ENCODE results near the gene SCTR. TPM values are rescaled to one million over a fixed set of nuclear protein-coding genes. Genes with fewer than 3 reads are reported as not detected.

The SCTR gene
- total RNA-seq, 1 experiment from 2014 or later, result not detected

GRCh38 chr2:119427756-119428155 lies 96.5 kb downstream of the SCTR start:
- Mint-ChIP-seq H3K4me3 (no peak overlapping the region), H3K36me3 (0 out of 2 replicates have a peak, but pooled peaks cover under 1% of the 10 kb centered on the region), H3K9me3 (no peaks in the 10 kb centered on the region), H3K4me1 (peaks cover 47% of the 10 kb centered on the region), H3K27ac (no peak overlapping the region), H3K27me3 (ENCODE audit: low read depth) (peaks cover 30% of the 10 kb centered on the region)
- CTCF ChIA-PET, result interaction anchor here (1.3 to 1.6 kb wide), 2 partner anchors 49 to 275 kb away, joined by 3 to 6 read pairs; no protein-coding TSS in a partner anchor
- POLR2A ChIA-PET, result no interaction called here
- TF ChIP-seq CTCF (IDR thresholded peaks at IDR 0.05), result no peak
- TF ChIP-seq ZMAT4 (CRISPR knock-in tag; IDR thresholded peaks at IDR 0.05), result no peak
- no peak for DNase-seq (ENCODE audit: low spot score)
- no peak for ATAC-seq

GRCh38 chr2:119426801-119427395 lies 97.4 kb downstream of the SCTR start:
- Mint-ChIP-seq H3K27me3 (ENCODE audit: low read depth) (peaks cover 32% of the 10 kb centered on the region), H3K4me1 (peaks cover 44% of the 10 kb centered on the region), H3K27ac (no peak overlapping the region), H3K9me3 (peaks cover 7% of the 10 kb centered on the region), H3K36me3 (peaks cover 5% of the 10 kb centered on the region), H3K4me3 (no peak overlapping the region)
- no peak for DNase-seq (ENCODE audit: low spot score)
- ChIA-PET CTCF (interaction anchor here (0.7 to 1.6 kb wide), 3 partner anchors 19 to 276 kb away, joined by 3 to 6 read pairs (median 5); no protein-coding TSS in a partner anchor), POLR2A (interaction anchor here (0.6 kb wide), 1 partner anchor 1308 kb away, joined by 3 read pairs; no protein-coding TSS in a partner anchor)
- peak; percentile 69 for TF ChIP-seq PRDM15 (CRISPR knock-in tag; IDR thresholded peaks at IDR 0.05)
- TF ChIP-seq GABPB1 (CRISPR knock-in tag; IDR thresholded peaks at IDR 0.05), result peak; percentile 76
- TF ChIP-seq STAT6 (CRISPR knock-in tag; conservative IDR thresholded peaks at IDR 0.05; ENCODE audit: low read depth), result no peak
- ATAC-seq, result no peak

GRCh38 chr2:119426396-119426675 lies 97.9 kb downstream of the SCTR start:
- DNase-seq (ENCODE audit: low spot score) (no peak), ATAC-seq (no peak)
- POLR2A ChIA-PET, result no interaction called here
- Mint-ChIP-seq H3K27ac (no peak overlapping the region), H3K9me3 (peaks cover 13% of the 10 kb centered on the region), H3K27me3 (ENCODE audit: low read depth) (peaks cover 36% of the 10 kb centered on the region), H3K4me1 (peaks cover 44% of the 10 kb centered on the region), H3K36me3 (peaks cover 11% of the 10 kb centered on the region), H3K4me3 (no peak overlapping the region)
- CTCF ChIA-PET, result interaction anchor here (1.0 kb wide), 1 partner anchor 50 kb away, joined by 3 read pairs; no protein-coding TSS in a partner anchor
- no peak for TF ChIP-seq ERG (CRISPR knock-in tag; IDR thresholded peaks at IDR 0.05)
- no peak for TF ChIP-seq MLX (CRISPR knock-in tag; IDR thresholded peaks at IDR 0.05)
- no peak for TF ChIP-seq ARID4B (CRISPR knock-in tag; IDR thresholded peaks at IDR 0.05; ENCODE audit: borderline replicate concordance)
- no peak for TF ChIP-seq ZNF671 (CRISPR knock-in tag; IDR thresholded peaks at IDR 0.05)
- TF ChIP-seq CTCF (IDR thresholded peaks at IDR 0.05), result no peak
- TF ChIP-seq NFATC4 (CRISPR knock-in tag; IDR thresholded peaks at IDR 0.05), result no peak
